GM19468 (cell line): ENCODE measurements around the gene CLDN15.
"Not testable (repeated sequence)": the region's sequence is repeated elsewhere in the genome, so short reads cannot be mapped to it uniquely, and the experiment has no call there.

Experiments used
- ATAC-seq: cut with Tn5 transposase; IDR thresholded peaks from one replicate; pipeline ENCODE4 v1.9.1; 2021; ENCODE audit warnings: mild to moderate bottlenecking, moderate library complexity, moderate number of reproducible peaks; ENCODE audit not compliant: unreplicated experiment; ENCODE audit errors: extremely low read depth

Gene CLDN15

DNA sequence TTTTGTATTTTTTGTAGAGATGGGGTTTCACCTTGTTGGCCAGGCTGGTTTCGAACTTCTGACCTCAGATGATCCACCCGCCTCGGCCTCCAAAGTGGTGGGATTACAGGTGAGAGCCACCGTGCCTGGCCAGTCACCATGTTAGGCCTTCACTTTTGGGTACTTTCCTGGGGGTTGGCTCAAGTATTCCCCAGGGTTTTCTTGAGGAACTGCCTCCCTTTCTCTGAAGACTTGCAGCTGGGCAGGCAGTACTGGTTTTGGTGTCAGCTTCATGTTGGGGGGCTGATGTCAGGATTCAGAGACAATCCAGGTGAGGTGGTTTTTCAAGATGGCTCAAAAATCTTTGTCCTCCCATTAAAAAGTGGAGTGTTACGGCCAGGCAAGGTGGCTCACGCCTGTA lies 12.0 kb downstream of the CLDN15 start:
- no peak for ATAC-seq

DNA sequence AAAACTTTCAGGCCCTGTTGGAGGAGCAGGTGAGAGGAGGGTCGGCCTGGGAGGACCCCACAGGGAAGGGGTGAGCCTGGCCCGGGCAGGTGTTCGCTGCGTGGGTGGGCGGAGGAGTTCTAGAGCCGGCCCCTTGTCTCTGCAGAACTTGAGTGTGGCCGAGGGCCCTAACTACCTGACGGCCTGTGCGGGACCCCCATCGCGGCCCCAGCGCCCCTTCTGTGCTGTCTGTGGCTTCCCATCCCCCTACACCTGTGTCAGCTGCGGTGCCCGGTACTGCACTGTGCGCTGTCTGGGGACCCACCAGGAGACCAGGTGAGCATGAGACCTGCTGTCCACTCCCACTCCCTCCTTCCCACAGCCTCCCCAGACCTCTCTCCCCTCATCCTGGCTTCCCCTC lies 14.1 kb downstream of the CLDN15 start:
- no peak for ATAC-seq

GRCh38 chr7:101222275-101222830 lies 15.2 kb downstream of the CLDN15 start:
- ATAC-seq, result no peak

GRCh38 chr7:101220295-101220694 lies 17.3 kb downstream of the CLDN15 start:
- ATAC-seq, result no peak

DNA sequence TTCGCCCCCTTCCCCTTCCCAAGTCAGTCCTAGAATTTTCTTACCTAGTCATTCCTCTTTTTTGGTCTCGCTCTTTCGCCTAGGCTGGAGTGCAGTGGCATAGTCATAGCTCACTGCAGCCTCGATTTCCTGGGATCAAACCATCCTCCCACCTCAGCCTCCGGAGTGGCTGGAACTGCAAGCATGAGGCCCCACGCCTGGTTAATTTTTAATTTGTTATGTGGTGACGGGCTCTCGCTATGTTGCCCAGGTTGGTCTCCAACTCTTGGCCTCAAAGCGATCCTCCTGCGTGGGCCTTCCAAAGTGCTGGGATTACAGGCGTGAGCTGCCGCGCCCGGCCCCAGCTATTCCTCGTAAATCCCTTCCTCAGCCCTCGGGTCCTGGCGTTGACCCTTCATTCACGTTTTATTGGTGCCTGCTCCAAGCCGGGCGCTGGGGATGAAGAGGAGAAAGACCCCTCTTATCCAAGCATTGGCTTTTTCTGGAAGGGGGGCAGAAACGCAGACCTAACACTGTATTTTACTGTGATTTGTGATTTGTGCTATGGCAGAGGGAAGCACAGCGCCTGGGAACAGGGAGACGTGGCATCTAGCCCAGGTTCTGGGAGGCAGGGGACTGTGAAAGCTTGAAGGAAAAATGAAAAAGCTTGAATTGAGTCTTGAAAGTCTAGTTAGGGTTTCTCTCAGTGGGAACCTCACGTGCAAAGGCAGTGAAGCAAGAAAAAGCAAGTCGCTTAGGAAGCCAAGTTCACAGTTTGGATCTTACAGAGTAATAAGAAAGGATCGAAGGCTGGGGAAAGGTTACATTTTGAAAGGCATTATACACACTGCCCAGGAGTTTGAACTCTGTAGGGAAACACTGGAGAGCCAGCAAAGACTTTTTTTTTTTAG lies 19.1 kb downstream of the CLDN15 start:
- no peak for ATAC-seq

- ATAC-seq, result peak; percentile 51
These were observed 20.0 kb downstream of the CLDN15 start, which contains the start of the genes PLOD3 and ZNHIT1 for GRCh38 chr7:101217388-101218235. Gene PLOD3, minus strand, starts transcription at chr7:101217581. Its CDS starts 307 bp downstream, at chr7:101217274. Gene ZNHIT1, plus strand, starts transcription at chr7:101218165. Its CDS starts 31 bp downstream, at chr7:101218196.

DNA sequence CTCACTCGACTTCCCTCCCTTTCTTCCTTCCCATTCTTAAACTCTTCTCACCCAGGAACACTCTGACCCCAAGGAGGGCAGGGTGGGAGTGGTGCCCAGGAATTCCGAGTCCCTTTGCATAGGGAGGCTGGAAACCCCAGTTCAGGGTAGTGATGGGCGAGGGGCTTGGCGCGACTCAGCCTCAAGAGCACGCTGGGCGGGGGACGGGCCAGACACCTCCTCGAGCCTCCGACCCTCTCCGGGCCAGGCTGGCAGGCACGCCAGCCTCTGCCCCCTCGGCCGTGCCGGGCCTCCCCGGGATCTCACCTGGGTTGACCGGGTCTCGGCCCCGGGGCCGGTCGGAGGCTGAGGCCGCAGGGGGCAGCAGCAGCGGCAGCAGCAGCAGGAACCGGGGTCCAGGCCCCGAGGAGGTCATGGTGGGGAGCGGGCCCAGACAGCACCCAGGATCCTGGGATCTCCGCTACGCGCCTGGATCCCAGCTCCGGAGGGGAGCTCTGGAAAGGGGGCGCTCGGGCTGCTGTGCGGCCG lies 20.7 kb downstream of the CLDN15 start:
- no peak for ATAC-seq

- ATAC-seq, result no peak
These were observed 21.4 kb downstream of the CLDN15 start for GRCh38 chr7:101216001-101216859.

GRCh38 chr7:101212014-101212413 lies 25.6 kb downstream of the CLDN15 start:
- no peak for ATAC-seq

GRCh38 chr7:101211501-101211900 lies 26.1 kb downstream of the CLDN15 start:
- ATAC-seq, result no peak

- ATAC-seq, result no peak
These were observed 27.5 kb downstream of the CLDN15 start for GRCh38 chr7:101210143-101210542.

- ATAC-seq, result no peak
These were observed 28.8 kb downstream of the CLDN15 start for GRCh38 chr7:101208794-101209193.

- no peak for ATAC-seq
These were observed 30.1 kb downstream of the CLDN15 start for GRCh38 chr7:101207459-101207858.

DNA sequence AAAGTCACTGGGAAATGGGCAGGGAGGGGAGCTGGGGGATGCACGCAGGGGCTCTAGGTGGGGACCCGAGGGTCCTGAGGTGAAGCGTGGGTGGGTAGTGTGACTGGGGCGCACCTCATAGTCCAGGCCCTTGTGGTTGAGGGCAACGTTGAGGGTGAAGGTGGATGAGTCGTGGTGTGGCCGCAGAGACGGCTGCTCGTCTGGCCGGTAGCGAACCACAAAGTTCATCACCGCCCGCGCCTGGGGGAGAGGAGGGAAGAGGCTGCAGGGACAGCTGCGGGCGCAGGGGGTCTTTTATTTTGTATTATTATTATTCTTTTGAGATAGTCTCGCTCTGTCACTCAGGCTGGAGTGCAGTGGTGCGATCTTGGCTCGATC lies 30.9 kb downstream of the CLDN15 start:
- ATAC-seq, result no peak

DNA sequence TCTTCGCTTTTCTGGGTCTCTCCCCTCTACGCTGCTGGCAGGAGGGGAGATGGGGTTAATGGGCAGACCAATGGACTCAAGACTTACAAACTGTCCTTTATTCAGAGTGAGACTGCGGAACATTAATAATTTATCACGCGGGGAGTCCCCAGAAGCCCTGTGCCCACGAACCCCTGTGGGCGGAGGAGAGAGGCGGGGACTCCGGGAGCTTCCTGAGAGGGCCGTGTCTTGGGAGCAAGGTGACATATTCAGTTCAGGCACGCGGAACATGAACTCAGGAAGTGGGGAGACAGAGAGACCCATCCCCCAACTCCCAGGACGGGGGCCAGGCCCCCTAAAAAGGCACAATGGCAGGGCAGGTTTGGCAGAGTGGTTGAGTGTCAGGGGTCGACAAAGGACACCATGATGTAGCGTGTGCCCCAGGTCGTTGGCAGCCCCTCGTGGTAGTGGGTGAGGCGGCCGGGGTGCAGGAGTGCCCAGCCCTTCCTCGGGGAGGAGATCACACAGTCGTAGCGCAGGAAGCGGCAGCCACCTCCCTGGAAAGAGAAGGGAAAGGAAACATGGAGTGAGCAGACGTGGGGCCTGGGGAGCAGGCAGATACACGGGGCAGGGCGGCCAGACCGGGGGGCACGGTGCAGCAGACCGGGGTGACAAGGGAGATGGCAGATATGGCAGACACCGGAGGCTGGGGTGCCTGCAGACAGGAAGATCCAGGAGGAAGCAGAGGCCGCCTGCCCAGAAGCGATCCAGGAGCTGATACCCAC lies 31.5 kb downstream of the CLDN15 start:
- no peak for ATAC-seq

DNA sequence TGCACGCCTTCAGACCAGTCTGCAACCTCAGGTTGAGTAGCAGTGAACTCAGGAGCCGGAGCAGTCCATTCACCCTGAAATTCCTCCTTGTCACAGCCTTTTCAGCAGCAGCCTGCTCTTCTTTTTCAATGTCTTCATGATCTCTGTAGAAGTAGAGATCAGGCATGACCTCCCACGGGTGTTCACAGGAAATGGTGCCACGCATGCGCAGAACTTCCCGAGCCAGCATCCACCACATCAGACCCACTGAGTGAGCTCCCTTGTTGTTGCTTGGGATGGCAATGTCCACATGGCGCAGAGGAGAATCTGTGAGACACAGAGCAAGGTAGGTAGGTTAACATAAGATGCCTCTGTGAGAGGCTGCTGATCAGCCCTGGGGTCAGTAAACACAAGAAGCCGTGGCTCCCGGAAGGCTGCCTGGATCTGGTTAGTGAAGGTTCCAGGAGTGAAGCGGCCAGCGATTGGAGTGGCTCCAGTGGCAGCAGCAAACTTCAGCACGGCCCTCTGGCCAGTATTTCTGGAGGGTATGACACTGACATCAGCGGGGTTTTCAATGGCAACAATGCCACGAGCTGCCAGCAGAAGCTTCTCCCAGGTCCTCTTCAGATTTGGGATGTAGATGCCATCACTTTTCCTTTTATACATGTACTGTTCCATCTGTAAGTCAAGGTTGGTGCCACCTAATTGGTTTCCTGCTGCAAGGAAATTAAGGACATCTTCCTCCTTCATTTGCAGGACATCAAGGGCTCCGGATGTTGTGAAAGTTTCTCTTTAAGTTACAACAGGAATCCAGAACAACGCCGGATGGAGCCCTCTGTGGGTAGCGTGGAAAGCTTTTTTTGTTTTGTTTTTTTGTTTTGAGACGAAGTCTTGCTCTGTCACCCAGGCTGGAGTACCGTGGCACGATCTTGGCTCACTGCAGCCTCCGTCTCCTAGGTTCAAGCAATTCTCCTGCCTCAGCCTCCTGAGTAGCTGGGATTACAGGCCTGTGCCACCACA lies 33.6 kb downstream of the CLDN15 start:
- ATAC-seq, result not testable (repeated sequence)

DNA sequence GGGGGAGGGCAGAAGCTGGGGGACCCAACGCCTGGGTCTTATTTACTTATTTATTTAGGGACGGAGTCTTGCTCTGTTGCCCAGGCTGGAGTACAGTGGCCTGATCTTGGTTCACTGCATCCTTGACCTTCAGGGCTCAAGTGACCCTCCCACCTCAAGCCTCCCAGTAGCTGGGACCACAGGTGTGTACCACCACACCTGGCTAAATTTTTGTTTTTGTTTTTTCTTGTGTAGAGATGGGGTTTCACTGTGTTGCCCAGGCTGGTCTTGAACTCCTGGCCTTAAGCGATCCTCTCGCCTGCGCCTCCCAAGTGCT lies 35.0 kb downstream of the CLDN15 start:
- ATAC-seq, result no peak
